NCI-H460 (cell line): ENCODE measurements around the gene YTHDF2. TPM values are rescaled to one million over a fixed set of nuclear protein-coding genes. Genes with fewer than 3 reads are reported as not detected.
"Not testable (repeated sequence)": the region's sequence is repeated elsewhere in the genome, so short reads cannot be mapped to it uniquely, and the experiment has no call there.

Experiments used
- DNase-seq: peaks from one replicate; pipeline ENCODE4 v3.0.0-alpha.2; 2016; ENCODE audit warnings: low read depth; ENCODE audit errors: extremely low read depth
- polyA plus RNA-seq: library from polyadenylated mRNA; depleted of rRNA; stranded (reverse); fragments of >200 nt; gene quantifications from 2 replicates; pipeline ENCODE4 v1.2.3, GENCODE V29; 2014; cell fraction: nucleus; rRNA removed
- total RNA-seq: library from RNA; depleted of rRNA; stranded (reverse); fragments of >200 nt; shearing (Covaris generic); gene quantifications from 2 replicates; pipeline ENCODE4 v1.2.3, GENCODE V29; 2014; rRNA removed

Gene YTHDF2
- total RNA-seq: 39.3 and 47.1 TPM in 2 replicates
- 34.0 and 49.0 TPM in 2 replicates for polyA plus RNA-seq

DNA sequence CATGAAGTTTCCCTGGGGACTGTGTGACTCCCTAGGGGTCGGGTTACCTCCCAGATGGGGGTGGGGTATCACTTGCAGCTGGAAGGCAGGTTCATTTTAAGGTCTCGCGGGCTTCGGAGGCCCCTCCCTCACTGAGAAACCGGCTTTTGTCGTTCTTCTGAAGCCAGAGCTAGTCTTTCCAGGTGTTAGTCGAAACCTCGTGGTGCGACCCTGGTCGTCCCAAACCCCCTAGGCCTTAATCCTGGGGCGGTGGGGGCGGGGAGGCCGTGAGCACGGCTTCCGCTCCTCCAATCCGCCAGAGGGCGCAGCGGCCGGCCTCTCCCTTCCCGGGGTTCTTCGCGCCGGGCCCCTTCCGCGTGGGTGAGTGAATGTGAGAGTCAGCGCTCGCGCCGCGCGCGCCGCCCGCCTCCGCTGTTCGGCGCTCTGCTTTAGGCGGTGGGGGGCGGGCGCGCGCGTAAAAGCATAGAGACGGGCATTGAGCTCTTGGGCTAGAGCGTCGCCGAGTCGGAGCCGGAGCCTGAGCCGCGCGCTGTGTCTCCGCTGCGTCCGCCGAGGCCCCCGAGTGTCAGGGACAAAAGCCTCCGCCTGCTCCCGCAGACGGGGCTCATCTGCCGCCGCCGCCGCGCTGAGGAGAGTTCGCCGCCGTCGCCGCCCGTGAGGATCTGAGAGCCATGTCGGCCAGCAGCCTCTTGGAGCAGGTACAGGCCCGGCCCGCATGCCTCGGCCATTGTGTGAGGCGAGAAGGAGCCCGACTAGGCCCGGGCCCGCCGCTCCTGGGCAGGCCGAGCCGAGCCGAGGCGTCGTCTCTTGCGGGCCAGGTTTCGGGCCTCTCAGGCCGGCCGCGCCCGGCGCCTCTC, at the start of gene YTHDF2:
Gene YTHDF2, plus strand, starts transcription at position 491 of the 857 bp plus-strand sequence. Its CDS starts 181 bp downstream, at position 672.
- DNase-seq: peak; percentile 93

DNA sequence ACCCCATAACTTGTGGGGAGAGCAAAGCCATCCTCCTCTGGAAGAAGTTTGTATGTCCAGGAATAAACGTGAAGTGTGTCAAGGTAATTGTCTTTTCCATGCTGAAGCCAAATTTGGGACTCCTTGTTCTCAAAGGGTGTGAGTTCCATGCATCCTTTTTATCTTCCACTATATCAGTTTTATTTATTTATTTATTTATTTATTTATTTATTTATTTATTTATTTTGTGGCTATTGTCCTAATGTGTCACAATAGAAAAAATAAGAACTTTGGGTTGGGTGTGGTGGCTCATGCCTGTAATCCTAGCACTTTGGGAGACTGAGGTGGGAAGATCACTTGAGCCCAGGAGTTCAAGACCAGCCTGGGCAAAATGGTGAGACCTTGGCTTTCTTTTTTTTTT, 45.1 kb upstream of the YTHDF2 start:
- not testable (repeated sequence) for DNase-seq

- DNase-seq: no peak
These were observed 33.1 kb upstream of the YTHDF2 start for GRCh38 chr1:28703629-28704028.

DNA sequence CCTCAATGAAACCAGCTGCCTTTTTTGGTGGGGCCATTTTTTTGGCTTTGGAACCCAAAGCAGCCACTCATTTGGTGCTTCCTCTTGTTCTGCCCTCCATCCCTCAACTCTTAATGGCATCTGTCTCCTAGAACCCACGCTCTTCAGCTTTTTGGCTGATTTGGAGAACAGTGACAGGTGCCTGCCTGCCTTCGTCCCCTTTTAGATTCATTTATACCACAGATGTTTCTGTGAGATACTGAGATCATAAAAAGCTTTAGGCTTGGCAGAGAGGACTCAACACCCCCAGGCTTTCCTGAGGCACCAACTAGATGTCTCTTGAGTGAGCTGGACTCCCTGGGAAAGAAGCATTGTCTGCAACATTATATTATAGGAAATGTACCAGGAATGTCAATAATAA, 20.4 kb upstream of the YTHDF2 start:
- DNase-seq: no peak

- no peak for DNase-seq
These were observed 18.6 kb upstream of the YTHDF2 start for GRCh38 chr1:28718166-28718565.

DNA sequence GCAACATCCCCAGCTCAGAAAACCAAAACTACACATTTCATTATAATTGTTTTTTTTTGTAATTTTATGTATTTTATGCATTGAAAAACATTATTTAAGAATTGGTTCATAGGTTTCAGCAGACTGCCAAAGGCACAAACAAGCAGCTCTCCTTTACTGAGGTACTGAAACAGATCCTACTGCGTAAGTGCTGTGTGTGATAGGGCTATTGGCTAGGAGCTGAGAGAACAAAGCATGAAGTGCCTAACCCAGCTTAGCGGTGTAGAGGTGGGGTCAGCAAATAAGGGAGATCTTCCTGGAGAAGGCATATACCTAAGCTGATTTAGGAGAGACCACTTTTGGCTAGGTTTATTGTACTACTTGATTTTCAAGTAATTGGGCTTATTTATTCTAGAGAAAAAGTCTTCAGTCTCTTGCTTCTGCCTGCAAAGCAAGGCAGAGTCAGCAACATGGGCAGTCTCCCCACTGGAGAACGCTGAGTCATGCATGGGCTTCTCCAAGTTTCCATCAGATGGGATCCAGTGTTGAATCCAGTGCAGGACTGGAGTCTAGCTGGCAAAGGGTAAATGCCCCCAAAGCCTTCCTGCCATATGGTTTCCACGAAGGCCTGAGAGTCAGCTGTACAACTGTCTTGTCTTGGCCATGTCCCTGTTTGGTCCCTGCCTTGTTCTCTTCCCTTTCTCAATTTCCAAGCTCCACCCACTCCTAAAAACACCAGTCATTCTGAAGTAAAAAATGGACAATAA, 18.0 kb upstream of the YTHDF2 start:
- peak; percentile 36 for DNase-seq

GRCh38 chr1:28719332-28719619, 17.5 kb upstream of the YTHDF2 start:
- no peak for DNase-seq

DNA sequence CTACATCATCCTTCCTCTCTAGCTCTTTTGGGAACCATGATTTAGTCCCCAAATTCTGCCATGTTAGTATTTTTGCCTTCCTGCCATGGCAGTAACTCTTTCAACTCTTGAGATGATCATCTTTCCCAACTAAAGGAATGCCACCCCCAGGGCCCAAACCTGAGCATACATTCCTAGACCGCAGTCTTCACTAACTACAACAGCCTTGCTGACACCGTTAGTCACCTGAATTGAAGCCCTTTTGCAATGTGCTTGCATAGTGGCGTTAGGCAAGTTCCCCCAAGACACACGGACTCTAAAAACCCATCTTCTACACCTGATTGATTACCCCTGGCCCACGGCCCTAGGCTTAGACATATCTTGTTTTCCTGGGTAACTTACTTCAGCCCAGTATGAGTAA, 16.4 kb upstream of the YTHDF2 start:
- DNase-seq: no peak

DNA sequence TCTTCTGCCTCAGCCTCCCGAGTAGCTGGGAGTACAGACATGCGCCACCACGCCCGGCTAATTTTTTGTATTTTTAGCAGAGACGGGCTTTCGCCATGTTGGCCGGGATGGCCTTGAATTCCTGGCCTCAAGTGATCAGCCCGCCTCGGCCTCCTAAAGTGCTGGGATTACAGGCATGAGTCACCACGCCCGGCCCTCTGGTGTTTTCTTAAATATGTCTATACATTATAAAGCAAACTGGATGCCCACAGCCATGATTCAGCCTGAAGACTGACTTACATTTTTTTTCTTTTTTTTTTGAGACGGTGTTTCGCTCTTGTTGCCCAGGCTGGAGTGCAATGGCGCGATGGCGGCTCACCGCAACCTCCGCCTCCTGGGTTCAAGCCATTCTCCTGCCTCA, 14.8 kb upstream of the YTHDF2 start:
- not testable (repeated sequence) for DNase-seq

DNA sequence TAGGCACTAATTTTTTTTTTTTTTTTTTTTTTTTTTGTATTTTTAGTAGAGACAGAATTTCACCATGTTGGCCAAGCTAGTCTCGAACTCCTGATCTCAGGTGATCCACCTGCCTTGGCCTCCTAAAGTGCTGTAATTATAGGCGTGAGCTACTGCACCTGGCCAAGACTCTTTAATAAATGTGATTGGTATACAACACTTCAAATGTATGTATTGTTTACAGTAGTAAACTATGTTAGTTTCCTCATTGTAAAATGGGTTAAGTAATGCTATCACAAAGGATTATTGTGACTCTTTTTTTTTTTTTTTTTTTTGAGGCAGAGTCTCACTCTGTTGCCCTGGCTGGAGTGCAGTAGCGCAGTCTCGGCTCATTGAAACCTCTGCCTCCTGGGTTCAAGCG, 11.4 kb upstream of the YTHDF2 start:
- DNase-seq: not testable (repeated sequence)

DNA sequence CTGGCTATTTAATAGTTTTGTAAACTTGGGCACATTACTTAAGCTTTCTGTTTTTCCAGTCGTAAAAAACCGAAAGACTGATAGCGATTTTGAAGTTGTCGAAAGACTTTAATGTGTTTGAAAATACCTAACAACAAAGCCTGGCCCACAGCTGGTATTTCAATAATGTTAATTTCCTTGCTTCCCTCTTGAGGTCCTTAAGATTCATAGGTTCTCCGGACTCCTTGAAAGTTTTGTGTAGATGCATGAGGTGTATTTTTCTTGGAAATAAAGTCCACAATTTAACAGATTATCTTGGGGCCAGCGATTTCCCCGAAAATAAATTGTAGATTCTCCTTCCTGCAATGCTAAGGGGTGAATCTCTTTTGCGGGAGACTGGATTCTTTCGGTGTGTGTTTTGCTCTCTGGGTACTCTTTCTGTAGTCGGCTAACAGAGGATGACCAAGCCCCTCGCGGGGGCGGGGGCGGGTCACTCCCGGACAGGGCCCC, 735 bp upstream of the YTHDF2 start:
- no peak for DNase-seq

- DNase-seq: no peak
These were observed 780 bp downstream of the YTHDF2 start for GRCh38 chr1:28737307-28738132.

DNA sequence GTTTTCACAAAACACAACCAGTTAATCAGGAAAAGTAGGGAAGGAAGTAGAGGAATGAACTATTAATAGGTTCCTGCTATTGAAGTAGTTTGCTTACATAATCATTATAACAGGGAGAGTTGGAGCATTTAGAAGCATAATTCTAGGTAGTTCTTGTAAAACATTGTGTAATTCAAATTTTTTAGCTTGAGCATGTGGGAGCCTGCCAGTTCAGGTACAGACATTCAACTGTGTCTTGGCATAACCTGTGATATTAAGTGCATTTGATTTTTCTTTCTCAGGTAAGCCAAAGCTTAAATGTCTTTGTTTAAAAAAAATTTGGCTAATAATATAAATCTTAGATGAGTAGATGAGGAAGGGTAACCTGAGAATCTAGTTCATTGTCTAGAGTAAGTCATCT, 3.4 kb downstream of the YTHDF2 start:
- DNase-seq: no peak

DNA sequence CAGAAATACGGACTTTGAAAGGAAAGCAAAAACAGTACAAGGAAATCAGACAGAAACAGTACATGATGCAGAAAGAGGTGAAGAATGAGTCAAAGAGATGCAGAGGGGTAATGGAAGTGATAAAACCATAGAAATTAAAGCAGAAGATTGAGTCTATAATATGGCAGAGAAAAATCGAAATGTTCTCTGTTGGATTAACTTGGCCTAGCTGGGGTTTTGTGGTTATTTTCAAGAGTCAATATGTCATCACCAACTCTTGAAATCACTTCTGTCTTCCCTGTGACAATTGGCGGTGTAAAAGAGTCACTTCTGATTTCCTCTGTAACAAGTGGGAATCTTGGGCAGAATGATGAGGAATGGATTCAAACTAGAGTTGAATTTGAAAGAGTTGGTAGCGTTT, 7.4 kb downstream of the YTHDF2 start:
- no peak for DNase-seq

- DNase-seq: no peak
These were observed 9.0 kb downstream of the YTHDF2 start for GRCh38 chr1:28745653-28746173.

GRCh38 chr1:28750330-28750729, 13.6 kb downstream of the YTHDF2 start:
- DNase-seq: no peak

- DNase-seq: not testable (repeated sequence)
These were observed 14.1 kb downstream of the YTHDF2 start for GRCh38 chr1:28750771-28751294.

DNA sequence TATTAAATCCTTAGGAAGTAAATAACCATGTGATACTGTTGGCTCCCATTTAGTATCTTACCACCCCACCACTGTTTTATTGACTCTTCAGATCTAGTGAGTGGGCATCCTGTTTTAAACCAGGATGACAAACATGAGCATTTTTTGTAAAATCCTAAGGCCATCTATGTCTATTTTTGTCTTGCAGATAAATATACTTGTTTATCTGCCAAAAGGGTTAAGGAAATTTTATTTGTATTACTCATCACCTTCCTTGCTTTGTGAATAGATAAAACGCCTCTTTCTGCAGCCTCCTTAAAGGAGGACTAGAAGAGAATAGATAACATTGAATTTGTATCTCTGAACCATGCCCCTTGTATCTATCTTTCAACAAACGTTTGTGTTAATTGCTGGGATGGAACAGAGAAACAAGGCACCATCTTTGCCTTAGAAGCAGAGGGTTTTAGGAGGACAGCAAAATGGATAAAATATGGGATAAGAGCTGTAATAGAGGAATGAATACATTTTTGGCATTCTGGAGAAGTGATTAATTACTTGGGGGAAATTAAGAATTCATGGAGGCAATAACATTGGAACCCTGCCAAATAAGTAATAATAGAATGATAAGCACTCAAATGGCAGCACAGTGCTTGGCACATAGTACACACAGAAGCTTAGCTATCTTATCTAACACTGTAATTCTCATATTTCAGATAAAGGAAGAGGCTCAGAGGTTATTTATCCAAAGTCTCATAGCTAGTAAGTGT, 14.7 kb downstream of the YTHDF2 start:
- no peak for DNase-seq

DNA sequence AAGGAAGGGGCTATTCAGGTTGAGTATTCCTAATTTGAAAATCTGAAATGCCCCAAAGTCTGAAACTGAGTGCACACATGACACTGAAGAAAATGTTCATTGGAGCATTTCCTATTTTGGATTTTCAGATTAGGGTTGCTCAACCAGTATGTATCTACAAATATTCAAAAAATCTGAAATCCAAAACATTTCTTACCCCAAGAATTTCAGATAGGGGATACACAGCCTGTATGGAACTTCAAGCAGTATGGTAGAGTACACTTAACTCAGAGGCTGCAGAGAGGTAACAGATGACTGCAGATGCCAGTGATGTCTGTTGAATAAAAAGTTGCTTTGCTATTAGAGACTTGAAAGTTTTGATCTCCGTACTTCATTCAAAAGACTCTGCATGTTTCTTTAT, 19.0 kb downstream of the YTHDF2 start:
- DNase-seq: no peak

GRCh38 chr1:28756846-28757245, 20.1 kb downstream of the YTHDF2 start:
- DNase-seq: no peak
